GM12873 (cell line): ENCODE results near the gene UNC93B1.

ENCODE experiments used
- TF ChIP-seq, protein P1 (sequence below): IDR thresholded peaks from 2 replicates; pipeline ENCODE4 v1.5.1; 2012; ENCODE audit warnings: low read depth, mild to moderate bottlenecking, moderate library complexity, low read length, control low read depth; ENCODE audit not compliant: insufficient read depth; ENCODE audit errors: missing control alignments

Gene UNC93B1

DNA sequence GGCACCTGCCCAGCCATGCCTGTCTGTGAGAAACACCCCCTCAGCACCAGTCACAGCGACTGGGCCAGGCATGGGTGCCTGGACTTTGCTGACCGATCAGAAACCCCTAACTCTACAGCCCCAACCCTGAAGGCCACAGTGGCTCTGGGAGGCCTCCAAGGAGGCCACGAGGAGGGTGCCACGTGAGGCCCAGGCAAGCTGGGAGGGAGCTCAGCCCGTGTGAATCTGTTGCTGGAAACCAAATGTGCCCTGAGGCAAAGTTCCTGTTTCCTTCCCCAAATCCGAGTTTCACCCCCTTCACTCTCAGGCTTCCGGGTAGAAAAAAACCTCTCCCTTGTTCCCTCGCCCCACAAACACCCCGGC lies 1.3 kb downstream of the UNC93B1 start:
- TF ChIP-seq, protein P1, sequence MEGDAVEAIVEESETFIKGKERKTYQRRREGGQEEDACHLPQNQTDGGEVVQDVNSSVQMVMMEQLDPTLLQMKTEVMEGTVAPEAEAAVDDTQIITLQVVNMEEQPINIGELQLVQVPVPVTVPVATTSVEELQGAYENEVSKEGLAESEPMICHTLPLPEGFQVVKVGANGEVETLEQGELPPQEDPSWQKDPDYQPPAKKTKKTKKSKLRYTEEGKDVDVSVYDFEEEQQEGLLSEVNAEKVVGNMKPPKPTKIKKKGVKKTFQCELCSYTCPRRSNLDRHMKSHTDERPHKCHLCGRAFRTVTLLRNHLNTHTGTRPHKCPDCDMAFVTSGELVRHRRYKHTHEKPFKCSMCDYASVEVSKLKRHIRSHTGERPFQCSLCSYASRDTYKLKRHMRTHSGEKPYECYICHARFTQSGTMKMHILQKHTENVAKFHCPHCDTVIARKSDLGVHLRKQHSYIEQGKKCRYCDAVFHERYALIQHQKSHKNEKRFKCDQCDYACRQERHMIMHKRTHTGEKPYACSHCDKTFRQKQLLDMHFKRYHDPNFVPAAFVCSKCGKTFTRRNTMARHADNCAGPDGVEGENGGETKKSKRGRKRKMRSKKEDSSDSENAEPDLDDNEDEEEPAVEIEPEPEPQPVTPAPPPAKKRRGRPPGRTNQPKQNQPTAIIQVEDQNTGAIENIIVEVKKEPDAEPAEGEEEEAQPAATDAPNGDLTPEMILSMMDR = no peak

DNA sequence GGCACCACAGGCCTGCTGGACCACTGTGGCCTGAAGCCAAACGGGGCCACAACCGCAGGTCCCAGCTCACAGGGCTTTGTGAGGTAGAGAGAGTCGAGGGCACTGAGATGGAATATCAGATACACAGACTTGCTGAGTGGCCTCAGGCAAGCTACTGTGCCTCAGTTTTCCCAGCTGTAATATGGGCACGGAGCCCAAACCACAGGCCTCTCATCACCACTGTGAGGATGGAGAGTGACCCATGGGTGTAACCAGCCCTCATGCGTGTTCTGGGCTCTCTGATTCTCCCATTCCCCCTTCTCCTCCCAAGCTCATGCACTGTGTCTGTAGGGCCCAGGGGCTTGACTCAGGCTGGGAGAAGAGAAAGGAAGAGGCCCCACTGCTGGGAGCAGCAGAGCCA lies 4.2 kb downstream of the UNC93B1 start:
- TF ChIP-seq, protein P1 = no peak

DNA sequence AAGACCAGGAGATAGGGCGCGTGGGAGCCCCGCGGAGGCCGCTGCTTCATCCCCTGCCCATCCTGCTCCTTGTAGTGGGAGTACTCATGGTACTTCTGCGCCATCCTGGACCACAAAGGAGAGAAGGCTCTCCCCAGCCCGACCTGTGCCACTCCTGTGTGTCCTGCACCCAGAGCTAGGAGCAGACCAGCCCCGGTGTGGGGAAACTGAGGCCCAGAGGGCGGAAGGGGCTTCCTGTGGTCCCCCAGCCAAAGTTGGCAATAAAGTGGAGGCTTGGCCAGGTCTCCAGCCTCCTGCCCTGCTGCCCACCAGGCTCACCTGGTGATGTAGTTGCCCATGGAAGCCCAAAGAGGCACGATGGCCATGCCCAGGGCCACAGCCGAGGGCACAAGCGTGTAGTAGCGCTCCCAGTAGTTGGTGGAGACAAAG lies 4.7 kb downstream of the UNC93B1 start:
- TF ChIP-seq, protein P1 = no peak

DNA sequence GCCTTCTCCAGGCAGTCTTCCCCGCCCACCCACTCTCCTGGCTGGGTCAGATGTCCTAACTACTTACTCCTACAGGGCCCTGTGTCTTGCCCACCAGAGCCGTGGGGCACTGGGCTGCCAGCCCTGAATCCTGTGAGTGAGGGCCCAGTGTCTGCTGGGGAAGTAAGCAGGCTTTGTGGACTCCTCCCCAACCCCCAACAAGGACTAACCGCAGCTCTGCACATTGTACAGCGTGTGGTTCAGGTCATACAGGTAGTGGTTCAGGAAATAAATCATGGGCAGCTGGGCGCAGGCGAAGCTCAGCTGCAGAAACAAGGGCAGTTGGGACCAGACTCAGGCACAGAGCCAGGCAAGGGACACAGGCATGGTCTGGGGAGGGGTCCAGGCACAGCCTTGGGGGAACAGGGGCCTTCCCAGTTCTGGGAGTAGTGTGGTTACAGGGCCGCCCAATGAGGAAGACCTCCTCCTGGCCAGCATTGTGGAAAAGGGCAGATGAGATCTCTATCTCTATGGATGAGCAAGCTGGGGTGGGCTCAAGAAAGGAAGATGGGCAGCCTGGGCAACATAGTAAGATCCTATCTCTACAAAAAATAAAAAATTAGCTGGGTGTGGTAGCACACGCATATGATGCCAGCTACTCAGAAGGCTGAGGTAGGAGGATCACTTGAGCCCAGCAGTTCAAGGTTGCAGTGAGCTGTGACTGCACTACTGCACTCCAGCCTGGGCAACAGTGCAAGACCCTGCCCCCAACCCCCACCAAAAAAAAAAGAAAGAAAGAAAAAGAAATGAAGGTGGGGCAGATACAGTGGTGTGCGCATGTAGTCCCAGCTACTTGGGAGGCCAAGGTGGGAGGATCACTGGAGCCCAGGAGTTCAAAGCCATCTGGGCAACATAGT lies 5.5 kb downstream of the UNC93B1 start:
- TF ChIP-seq, protein P1 = no peak

DNA sequence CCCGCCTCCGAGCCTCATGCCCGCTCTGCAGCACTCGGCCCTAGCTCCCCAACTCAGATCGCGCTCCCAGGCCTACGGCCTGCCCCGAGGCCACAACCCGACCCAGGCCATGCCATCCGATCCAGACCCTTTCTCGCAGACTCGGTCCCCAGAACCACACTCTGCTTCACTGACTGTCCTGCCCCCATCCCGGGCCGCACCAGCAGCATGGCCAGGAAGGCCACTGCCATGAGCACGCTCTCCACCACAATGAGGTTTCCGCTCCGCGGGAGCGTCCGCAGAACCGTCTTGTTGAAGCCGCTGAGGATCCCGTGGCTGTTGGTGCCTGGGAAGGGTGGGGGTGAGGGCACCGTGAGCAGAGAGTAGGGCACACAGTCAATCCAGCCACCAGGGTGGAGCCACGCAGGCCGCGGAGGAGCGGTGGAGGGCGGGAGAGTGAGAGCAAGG lies 6.4 kb downstream of the UNC93B1 start:
- TF ChIP-seq, protein P1 = no peak

DNA sequence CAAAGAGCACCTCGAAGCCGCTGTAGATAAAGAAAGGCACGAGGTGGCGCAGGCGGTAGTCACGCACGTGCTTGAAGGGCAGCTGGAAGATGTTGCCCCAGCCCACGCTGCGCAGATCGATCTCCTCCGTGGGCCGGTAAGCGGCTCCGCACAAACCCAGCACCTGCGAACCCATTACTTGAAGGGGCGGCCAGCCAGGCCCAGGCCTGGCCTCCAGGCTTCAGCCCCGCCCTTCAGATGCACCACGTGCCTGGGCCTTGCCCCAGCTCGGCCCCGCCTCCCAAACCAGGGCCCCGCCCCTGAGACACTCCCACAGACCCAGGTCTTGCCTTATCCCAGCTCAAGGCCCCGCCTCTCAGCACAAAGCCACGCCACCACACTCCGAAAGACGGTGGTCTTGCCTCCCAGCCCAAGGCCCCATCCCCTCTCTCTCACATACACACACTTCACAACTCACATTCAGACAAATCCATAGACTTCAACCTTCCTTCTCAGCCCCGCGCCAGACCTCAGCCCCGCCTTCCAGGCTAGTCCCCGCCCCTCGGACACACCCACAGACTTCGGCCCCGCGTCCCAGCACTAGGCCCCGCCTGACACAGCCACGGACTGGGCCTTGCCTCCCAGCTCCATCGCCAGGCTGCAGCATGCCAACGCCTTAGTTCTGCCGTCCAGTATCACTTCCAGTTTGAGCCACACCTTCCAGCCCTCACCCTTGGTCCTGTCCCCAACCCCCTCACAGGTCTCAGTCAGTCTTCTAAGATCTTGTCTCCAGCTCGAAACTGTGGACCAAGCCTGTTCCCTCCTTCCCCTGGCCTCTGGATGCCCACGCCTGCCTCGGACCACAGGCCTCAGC lies 7.0 kb downstream of the UNC93B1 start:
- TF ChIP-seq, protein P1 = no peak

DNA sequence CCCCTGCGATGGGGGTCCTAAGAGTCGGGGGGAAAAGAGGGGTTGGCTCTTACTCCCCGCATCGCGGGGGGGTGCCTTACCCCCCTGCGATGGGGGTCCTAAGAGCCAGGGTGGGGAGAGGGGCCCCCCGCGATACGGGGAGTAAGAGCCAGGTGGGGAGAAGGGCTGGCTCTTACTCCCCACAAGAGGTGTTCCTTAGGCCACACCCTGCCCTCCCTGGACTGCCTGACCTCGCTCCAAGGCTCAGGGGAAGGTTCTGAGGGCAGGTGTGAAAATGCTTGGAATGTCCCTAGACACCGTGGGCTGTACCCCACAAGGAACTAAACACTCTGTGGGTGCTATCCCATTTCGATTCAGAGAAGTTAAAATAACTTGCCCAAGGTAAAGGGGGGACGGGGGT lies 7.8 kb downstream of the UNC93B1 start:
- TF ChIP-seq, protein P1 = no peak
